Glutamatergic neuron (in vitro differentiated cells): Measurements from ENCODE around the gene CHD5. TPM values are rescaled to one million over a fixed set of nuclear protein-coding genes. Genes with fewer than 3 reads are reported as not detected.

Source experiments
- DNase-seq: peaks from one replicate; pipeline ENCODE4 v3.0.0; 2022
- H3K27ac Mint-ChIP-seq: one replicate; pipeline ENCODE4 v1.8.0; 2020; ENCODE audit warnings: mild to moderate bottlenecking, mixed read lengths, inconsistent platforms; ENCODE audit not compliant: unreplicated experiment
- H3K27me3 Mint-ChIP-seq: one replicate; pipeline ENCODE4 v1.8.0; 2020; ENCODE audit warnings: mild to moderate bottlenecking, moderate library complexity, mixed read lengths, inconsistent platforms; ENCODE audit not compliant: unreplicated experiment
- H3K36me3 Mint-ChIP-seq: one replicate; pipeline ENCODE4 v1.8.0; 2020; ENCODE audit warnings: mild to moderate bottlenecking, mixed read lengths, inconsistent platforms; ENCODE audit not compliant: unreplicated experiment
- H3K4me1 Mint-ChIP-seq: one replicate; pipeline ENCODE4 v1.8.0; 2020; ENCODE audit warnings: mild to moderate bottlenecking, low read depth, mixed read lengths, inconsistent platforms; ENCODE audit not compliant: unreplicated experiment
- H3K4me3 Mint-ChIP-seq: one replicate; pipeline ENCODE4 v1.8.0; 2020; ENCODE audit warnings: mild to moderate bottlenecking, mixed read lengths, inconsistent platforms; ENCODE audit not compliant: unreplicated experiment
- H3K9me3 Mint-ChIP-seq: one replicate; pipeline ENCODE4 v1.8.0; 2020; ENCODE audit warnings: mild to moderate bottlenecking, moderate library complexity, mixed read lengths, inconsistent platforms; ENCODE audit not compliant: unreplicated experiment
- total RNA-seq: library from RNA; stranded (reverse); fragmentation: NEBNext Ultra II Directional; extraction: Animal tissue kit (Norgen Biotek cat#: 25700); gene quantifications from one replicate; pipeline ENCODE4 v1.2.1, GENCODE V29; 2021; ENCODE audit not compliant: unreplicated experiment
- TF ChIP-seq, protein P1 (sequence below): fragments of 200-600 bp; sonication (generic); IDR thresholded peaks from one replicate; pipeline ENCODE4 v1.5.0; 2021; ENCODE audit not compliant: partially characterized antibody, unreplicated experiment

Gene CHD5
- total RNA-seq, 1 donor from 2014 or later = 0.96 TPM

- Mint-ChIP-seq H3K36me3 (no peaks in the 10 kb centered on the region), H3K4me1 (peaks cover 21% of the 10 kb centered on the region), H3K27ac (no peak overlapping the region), H3K4me3 (no peak overlapping the region), H3K27me3 (peaks cover 8% of the 10 kb centered on the region), H3K9me3 (peaks cover 10% of the 10 kb centered on the region)
- no peak for DNase-seq
- TF ChIP-seq, protein P1, sequence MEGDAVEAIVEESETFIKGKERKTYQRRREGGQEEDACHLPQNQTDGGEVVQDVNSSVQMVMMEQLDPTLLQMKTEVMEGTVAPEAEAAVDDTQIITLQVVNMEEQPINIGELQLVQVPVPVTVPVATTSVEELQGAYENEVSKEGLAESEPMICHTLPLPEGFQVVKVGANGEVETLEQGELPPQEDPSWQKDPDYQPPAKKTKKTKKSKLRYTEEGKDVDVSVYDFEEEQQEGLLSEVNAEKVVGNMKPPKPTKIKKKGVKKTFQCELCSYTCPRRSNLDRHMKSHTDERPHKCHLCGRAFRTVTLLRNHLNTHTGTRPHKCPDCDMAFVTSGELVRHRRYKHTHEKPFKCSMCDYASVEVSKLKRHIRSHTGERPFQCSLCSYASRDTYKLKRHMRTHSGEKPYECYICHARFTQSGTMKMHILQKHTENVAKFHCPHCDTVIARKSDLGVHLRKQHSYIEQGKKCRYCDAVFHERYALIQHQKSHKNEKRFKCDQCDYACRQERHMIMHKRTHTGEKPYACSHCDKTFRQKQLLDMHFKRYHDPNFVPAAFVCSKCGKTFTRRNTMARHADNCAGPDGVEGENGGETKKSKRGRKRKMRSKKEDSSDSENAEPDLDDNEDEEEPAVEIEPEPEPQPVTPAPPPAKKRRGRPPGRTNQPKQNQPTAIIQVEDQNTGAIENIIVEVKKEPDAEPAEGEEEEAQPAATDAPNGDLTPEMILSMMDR = no peak
Measured at GRCh38 chr1:6070450-6070974, 109.6 kb downstream of the CHD5 start.

DNA sequence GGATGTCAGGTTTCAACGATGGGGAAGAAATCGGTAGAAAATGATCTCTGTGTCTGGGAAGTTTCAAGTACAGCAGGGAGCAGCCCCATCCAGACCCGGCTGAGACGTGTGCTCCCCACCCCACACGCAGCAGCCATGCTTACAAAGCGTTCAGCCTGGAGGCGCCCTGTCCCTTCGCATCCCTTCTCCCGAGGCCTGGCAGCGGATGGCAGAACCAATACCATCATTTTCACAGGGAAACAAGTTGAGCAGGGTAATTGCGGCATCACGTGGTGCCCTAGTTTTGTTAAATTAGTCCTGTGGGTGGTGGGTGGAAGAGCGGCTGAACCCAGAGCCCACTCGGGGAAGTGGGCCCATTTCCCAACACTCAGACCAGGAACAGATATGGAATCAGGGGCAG, 110.5 kb downstream of the CHD5 start:
- Mint-ChIP-seq H3K36me3 (no peaks in the 10 kb centered on the region), H3K27ac (no peak overlapping the region), H3K4me3 (no peak overlapping the region), H3K4me1 (peaks cover 25% of the 10 kb centered on the region), H3K9me3 (peaks cover 7% of the 10 kb centered on the region), H3K27me3 (peaks cover 13% of the 10 kb centered on the region)
- TF ChIP-seq, protein P1 = no peak
- no peak for DNase-seq

DNA sequence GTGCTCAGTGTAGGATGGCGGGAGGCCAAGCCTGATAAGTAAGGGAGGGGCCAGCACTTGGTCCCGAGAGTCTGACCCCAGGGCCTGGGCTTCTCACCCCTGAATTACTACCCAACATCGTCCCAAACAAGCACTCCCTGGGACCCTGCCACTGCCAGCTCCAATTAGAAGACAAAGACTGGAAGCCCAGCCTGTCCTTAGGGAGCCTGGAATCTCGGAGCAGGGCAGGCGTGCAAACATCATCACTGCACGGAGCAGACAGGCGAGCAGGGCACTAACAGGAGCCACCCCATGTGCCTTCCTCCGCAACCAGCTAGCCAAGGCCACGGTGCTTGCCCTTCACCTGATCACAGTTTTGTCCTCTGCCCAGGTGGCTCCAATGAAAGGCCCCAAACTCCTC, 111.2 kb downstream of the CHD5 start:
- no peak for DNase-seq
- TF ChIP-seq, protein P1 = no peak
- no peak overlapping the region for H3K4me3 Mint-ChIP-seq
- H3K27me3 Mint-ChIP-seq = peaks cover 13% of the 10 kb centered on the region
- H3K4me1 Mint-ChIP-seq = peaks cover 29% of the 10 kb centered on the region
- H3K27ac Mint-ChIP-seq = no peak overlapping the region
- H3K36me3 Mint-ChIP-seq = no peaks in the 10 kb centered on the region
- H3K9me3 Mint-ChIP-seq = peaks cover 7% of the 10 kb centered on the region

GRCh38 chr1:6068073-6068472, 112.0 kb downstream of the CHD5 start:
- Mint-ChIP-seq H3K9me3 (peaks cover 11% of the 10 kb centered on the region), H3K4me1 (peaks cover 33% of the 10 kb centered on the region), H3K27me3 (peaks cover 13% of the 10 kb centered on the region), H3K4me3 (no peak overlapping the region), H3K36me3 (no peaks in the 10 kb centered on the region), H3K27ac (no peak overlapping the region)
- DNase-seq = no peak
- TF ChIP-seq, protein P1 = no peak

DNA sequence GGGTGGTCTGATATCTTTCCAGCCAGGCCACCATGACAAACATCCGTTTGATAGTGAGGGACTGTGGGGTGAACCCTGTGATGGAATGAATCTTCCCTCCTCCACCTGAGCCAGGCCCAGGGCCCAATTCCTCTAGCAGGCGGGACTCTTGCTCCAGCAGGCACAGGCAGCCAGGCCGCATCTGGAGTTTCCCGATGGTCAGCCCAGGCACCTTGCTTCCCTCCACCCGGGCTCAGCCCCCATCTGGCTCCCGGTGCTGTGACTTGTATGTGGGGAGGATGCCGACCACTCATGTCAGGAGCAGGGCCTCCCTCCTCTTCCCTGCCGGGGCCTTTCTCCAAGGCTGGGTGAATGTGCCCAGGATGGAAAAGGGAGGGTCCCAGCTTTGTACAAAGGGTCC, 113.4 kb downstream of the CHD5 start:
- H3K27ac Mint-ChIP-seq = peak overlapping the region; percentile 70

More for the DNA sequence above, 113.4 kb downstream of the CHD5 start:
- TF ChIP-seq, protein P1 = no peak
- no peak for DNase-seq
- Mint-ChIP-seq H3K4me1 (peaks cover 36% of the 10 kb centered on the region), H3K27me3 (peaks cover 13% of the 10 kb centered on the region), H3K9me3 (peaks cover 9% of the 10 kb centered on the region), H3K36me3 (no peaks in the 10 kb centered on the region), H3K4me3 (peak overlapping the region; percentile 75)
